Endodermal cell (in vitro differentiated cells): ENCODE measurements around the gene PPARG. TPM values are rescaled to one million over a fixed set of nuclear protein-coding genes. Genes with fewer than 3 reads are reported as not detected.
"Not testable (repeated sequence)": the region's sequence is repeated elsewhere in the genome, so short reads cannot be mapped to it uniquely, and the experiment has no call there.

ENCODE experiments used
- DNase-seq: peaks from one replicate; pipeline ENCODE4 v3.0.0-alpha.2; 2017
- H3K27ac ChIP-seq: 2 replicates; pipeline ENCODE4 v1.5.1; 2013; ENCODE audit warnings: mild to moderate bottlenecking, low read depth, low read length, moderate library complexity
- H3K27me3 ChIP-seq: 2 replicates; pipeline ENCODE4 v1.6.1; 2013; ENCODE audit warnings: mild to moderate bottlenecking, low read length, moderate library complexity; ENCODE audit not compliant: insufficient read depth, control insufficient read depth, poor library complexity, severe bottlenecking
- H3K36me3 ChIP-seq: 2 replicates; pipeline ENCODE4 v1.7.0; 2013; ENCODE audit warnings: mild to moderate bottlenecking, low read length, moderate library complexity; ENCODE audit not compliant: control insufficient read depth, insufficient read depth
- H3K4me1 ChIP-seq: one replicate; pipeline ENCODE4 v1.7.0; 2013; ENCODE audit warnings: low read length; ENCODE audit not compliant: control insufficient read depth, insufficient read depth
- H3K4me3 ChIP-seq: 2 replicates; pipeline ENCODE4 v1.5.1; 2013; ENCODE audit warnings: mild to moderate bottlenecking, low read length, moderate library complexity
- H3K9ac ChIP-seq: 2 replicates; pipeline ENCODE4 v1.6.1; 2013; ENCODE audit warnings: mild to moderate bottlenecking, low read length, moderate library complexity; ENCODE audit not compliant: poor library complexity, severe bottlenecking; ENCODE audit errors: extremely low read depth
- H3K9me3 ChIP-seq: 2 replicates; pipeline ENCODE4 v1.6.1; 2013; ENCODE audit warnings: mild to moderate bottlenecking, low read length, moderate library complexity; ENCODE audit not compliant: control insufficient read depth
- H3K27ac Mint-ChIP-seq: 2 replicates; pipeline ENCODE4 v1.8.0; 2020; ENCODE audit warnings: mixed read lengths
- H3K27me3 Mint-ChIP-seq: 2 replicates; pipeline ENCODE4 v1.8.0; 2021; ENCODE audit warnings: mild to moderate bottlenecking, mixed read lengths; ENCODE audit not compliant: insufficient read depth
- H3K36me3 Mint-ChIP-seq: 2 replicates; pipeline ENCODE4 v1.8.0; 2020; ENCODE audit warnings: low read depth, mixed read lengths
- H3K4me1 Mint-ChIP-seq: 2 replicates; pipeline ENCODE4 v1.8.0; 2020; ENCODE audit warnings: mixed read lengths
- H3K4me3 Mint-ChIP-seq: 2 replicates; pipeline ENCODE4 v1.8.0; 2020; ENCODE audit warnings: mild to moderate bottlenecking, moderate library complexity, mixed read lengths
- H3K9me3 Mint-ChIP-seq: 2 replicates; pipeline ENCODE4 v1.8.0; 2020; ENCODE audit warnings: mild to moderate bottlenecking, mixed read lengths
- WGBS, 2 experiments: methylation state at CpG; one replicate each; pipeline versions ENCODE4 v1.1.5 to v1.1.7; 2013; ENCODE audit warnings: missing lambda C conversion rate in 2 of 2, mixed read lengths in 1 of 2; ENCODE audit not compliant: insufficient coverage in 1 of 2, insufficient read length in 1 of 2; 5-methylcytosine and 5-hydroxymethylcytosine counted together
- total RNA-seq, 2 donors: library from RNA; stranded (reverse); fragmentation: NEBNext Ultra II Directional in 1 of 2; extraction: Animal tissue kit (Norgen Biotek cat#: 25700) in 1 of 2; gene quantifications; 2 replicates in 1 of 2; 3 replicates in 1 of 2; pipeline ENCODE4 v1.2.1, GENCODE V29; 2021
- TF ChIP-seq, protein P1 (sequence below): fragments of 200-600 bp; sonication (generic); conservative IDR thresholded peaks from 2 replicates; pipeline ENCODE4 v1.5.0; 2021; ENCODE audit warnings: antibody characterized with exemption, mild to moderate bottlenecking

PPARG gene
- total RNA-seq, 2 donors from 2014 or later = 3.8 to 4.5 TPM

DNA sequence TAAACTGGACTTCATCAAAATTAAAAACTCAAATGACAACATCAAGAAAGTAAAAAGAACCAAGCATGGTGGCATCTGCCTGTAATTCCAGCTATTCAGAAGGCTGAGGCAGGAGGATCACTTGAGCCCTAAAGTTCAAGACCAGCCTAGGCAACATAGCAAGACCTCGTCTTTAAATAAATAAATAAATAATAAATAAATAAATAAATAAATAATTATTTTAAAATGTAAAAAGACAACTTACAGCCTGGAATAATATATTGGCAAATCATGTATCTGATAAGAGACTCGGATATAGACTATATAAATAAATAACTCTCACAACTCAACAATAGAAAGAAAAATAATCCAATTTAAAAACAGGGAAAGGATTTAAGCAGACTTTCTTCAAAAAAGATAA is 4.3 kb upstream of the PPARG start:
- Histone ChIP-seq H3K9me3 (no peaks in the 10 kb centered on the region), H3K27ac (no peak overlapping the region), H3K36me3 (no peaks in the 10 kb centered on the region), H3K4me1 (no peaks in the 10 kb centered on the region), H3K9ac (no peak overlapping the region), H3K4me3 (no peak overlapping the region), H3K27me3 (peaks cover 49% of the 10 kb centered on the region)
- H3K27me3 Mint-ChIP-seq = peaks cover 43% of the 10 kb centered on the region
- H3K4me1 Mint-ChIP-seq = no peaks in the 10 kb centered on the region
- DNase-seq = no peak
- H3K9me3 Mint-ChIP-seq = peaks cover 5% of the 10 kb centered on the region
- no peaks in the 10 kb centered on the region for H3K36me3 Mint-ChIP-seq
- no peak overlapping the region for H3K4me3 Mint-ChIP-seq
- no CpG with 5 or more reads among the region's 2 CpGs for WGBS, 2 experiments
- H3K27ac Mint-ChIP-seq = no peak overlapping the region
- TF ChIP-seq, protein P1, sequence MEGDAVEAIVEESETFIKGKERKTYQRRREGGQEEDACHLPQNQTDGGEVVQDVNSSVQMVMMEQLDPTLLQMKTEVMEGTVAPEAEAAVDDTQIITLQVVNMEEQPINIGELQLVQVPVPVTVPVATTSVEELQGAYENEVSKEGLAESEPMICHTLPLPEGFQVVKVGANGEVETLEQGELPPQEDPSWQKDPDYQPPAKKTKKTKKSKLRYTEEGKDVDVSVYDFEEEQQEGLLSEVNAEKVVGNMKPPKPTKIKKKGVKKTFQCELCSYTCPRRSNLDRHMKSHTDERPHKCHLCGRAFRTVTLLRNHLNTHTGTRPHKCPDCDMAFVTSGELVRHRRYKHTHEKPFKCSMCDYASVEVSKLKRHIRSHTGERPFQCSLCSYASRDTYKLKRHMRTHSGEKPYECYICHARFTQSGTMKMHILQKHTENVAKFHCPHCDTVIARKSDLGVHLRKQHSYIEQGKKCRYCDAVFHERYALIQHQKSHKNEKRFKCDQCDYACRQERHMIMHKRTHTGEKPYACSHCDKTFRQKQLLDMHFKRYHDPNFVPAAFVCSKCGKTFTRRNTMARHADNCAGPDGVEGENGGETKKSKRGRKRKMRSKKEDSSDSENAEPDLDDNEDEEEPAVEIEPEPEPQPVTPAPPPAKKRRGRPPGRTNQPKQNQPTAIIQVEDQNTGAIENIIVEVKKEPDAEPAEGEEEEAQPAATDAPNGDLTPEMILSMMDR = no peak

DNA sequence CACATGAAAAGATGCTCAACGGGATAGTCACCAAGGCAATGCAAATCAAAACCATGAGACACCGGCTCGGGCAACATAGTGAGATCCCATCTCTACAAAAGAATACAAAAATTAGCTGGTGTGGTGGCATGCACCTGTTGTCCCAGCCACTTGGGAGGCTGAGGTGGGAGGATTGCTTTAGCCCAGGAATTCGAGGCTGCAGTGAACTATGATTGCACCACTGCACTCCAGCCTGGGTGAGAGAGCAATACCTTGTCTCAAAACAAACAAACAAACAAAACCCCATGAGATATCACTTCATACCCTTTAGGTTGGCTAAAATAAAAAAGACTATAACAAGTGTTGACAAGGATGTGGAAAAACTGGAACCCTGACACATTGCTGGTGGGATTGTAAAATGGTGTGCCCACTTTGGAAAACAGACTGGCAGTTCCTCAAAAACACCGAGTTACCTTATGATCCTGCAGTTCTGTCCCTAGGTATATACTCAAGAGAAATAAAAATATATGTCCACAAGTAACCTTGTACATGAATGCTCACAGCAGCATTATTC is 3.8 kb upstream of the PPARG start:
- Histone ChIP-seq H3K27me3 (peaks cover 54% of the 10 kb centered on the region), H3K36me3 (no peaks in the 10 kb centered on the region), H3K4me3 (no peak overlapping the region), H3K9ac (no peak overlapping the region), H3K27ac (no peak overlapping the region), H3K4me1 (no peaks in the 10 kb centered on the region), H3K9me3 (no peaks in the 10 kb centered on the region)
- Mint-ChIP-seq H3K9me3 (peaks cover 5% of the 10 kb centered on the region), H3K36me3 (no peaks in the 10 kb centered on the region), H3K4me1 (no peaks in the 10 kb centered on the region), H3K27ac (no peak overlapping the region), H3K27me3 (peaks cover 48% of the 10 kb centered on the region), H3K4me3 (no peak overlapping the region)
- 90 to 93% methylated on average over 4 to 5 of the region's 5 CpGs for WGBS, 2 experiments
- DNase-seq = no peak
- TF ChIP-seq, protein P1 = no peak

DNA sequence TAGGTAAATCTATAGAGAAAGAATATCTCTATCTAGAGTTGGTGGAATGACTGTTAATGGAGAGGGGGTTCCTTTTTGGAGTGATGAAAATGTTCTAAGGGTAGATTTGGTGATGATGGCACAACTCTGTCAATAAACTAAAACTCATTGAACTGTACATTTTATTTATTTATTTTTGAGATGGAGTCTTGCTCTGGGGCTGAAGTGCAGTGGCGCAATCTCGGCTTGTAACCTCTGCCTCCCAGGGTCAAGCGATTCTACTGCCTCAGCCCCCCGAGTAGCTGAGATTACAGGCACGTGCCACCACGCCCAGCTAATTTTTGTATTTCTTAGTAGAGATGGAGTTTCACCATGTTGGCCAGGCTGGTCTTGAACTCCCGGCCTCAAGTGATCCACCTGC is 3.1 kb upstream of the PPARG start:
- not testable (repeated sequence) for H3K4me3 ChIP-seq, H3K27ac Mint-ChIP-seq, H3K4me1 Mint-ChIP-seq, H3K27ac ChIP-seq, H3K9ac ChIP-seq, H3K36me3 Mint-ChIP-seq, H3K9me3 Mint-ChIP-seq, H3K9me3 ChIP-seq, DNase-seq, H3K4me3 Mint-ChIP-seq, H3K36me3 ChIP-seq, H3K4me1 ChIP-seq
- 95 to 97% methylated on average over 6 to 7 of the region's 7 CpGs for WGBS, 2 experiments
- peaks cover 48% of the 10 kb centered on the region for H3K27me3 Mint-ChIP-seq
- peaks cover 61% of the 10 kb centered on the region for H3K27me3 ChIP-seq

- Mint-ChIP-seq H3K4me3 (peak overlapping the region; percentile 64), H3K27me3 (peaks cover 53% of the 10 kb centered on the region), H3K9me3 (peaks cover 5% of the 10 kb centered on the region), H3K4me1 (no peaks in the 10 kb centered on the region), H3K27ac (no peak overlapping the region), H3K36me3 (no peaks in the 10 kb centered on the region)
- no peaks in the 10 kb centered on the region for H3K4me1 ChIP-seq
- H3K36me3 ChIP-seq = no peaks in the 10 kb centered on the region
- H3K27ac ChIP-seq = no peak overlapping the region
- no peaks in the 10 kb centered on the region for H3K9me3 ChIP-seq
- no peak for DNase-seq
- H3K27me3 ChIP-seq = peaks cover 68% of the 10 kb centered on the region
- H3K9ac ChIP-seq = no peak overlapping the region
- TF ChIP-seq, protein P1 = no peak
- H3K4me3 ChIP-seq = no peak overlapping the region
- 93% methylated on average over 5 to 12 of the region's 12 CpGs for WGBS, 2 experiments
Measured at GRCh38 chr3:12286504-12286903, 2.4 kb upstream of the PPARG start.
